ENCODE measurements around the gene SLC38A8.

- no peak for TF ChIP-seq POLR2A (IDR thresholded peaks at IDR 0.05)
- TF ChIP-seq, protein P1, sequence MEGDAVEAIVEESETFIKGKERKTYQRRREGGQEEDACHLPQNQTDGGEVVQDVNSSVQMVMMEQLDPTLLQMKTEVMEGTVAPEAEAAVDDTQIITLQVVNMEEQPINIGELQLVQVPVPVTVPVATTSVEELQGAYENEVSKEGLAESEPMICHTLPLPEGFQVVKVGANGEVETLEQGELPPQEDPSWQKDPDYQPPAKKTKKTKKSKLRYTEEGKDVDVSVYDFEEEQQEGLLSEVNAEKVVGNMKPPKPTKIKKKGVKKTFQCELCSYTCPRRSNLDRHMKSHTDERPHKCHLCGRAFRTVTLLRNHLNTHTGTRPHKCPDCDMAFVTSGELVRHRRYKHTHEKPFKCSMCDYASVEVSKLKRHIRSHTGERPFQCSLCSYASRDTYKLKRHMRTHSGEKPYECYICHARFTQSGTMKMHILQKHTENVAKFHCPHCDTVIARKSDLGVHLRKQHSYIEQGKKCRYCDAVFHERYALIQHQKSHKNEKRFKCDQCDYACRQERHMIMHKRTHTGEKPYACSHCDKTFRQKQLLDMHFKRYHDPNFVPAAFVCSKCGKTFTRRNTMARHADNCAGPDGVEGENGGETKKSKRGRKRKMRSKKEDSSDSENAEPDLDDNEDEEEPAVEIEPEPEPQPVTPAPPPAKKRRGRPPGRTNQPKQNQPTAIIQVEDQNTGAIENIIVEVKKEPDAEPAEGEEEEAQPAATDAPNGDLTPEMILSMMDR (IDR thresholded peaks at IDR 0.05), result peak in 1 of 3 donors; percentile 40
These were observed 74.7 kb downstream of the SLC38A8 start, which contains the start of gene NECAB2 for GRCh38 chr16:83967838-83968305.

Data from lower leg skin (tissue), 3 donors.